Dendritic cell treated with granulocyte-macrophage colony-stimulating factor and Interleukin-4, amounts not matched to agents 40 ng/mL and 50 ng/mL, for 4 days (primary cell): ENCODE results near the gene SYNJ2.

Source experiments
- H3K27ac Mint-ChIP-seq: one replicate; pipeline ENCODE4 v1.8.0; 2022; ENCODE audit warnings: mild to moderate bottlenecking, mixed read lengths
- H3K27me3 Mint-ChIP-seq: one replicate; pipeline ENCODE4 v1.8.0; 2022; ENCODE audit warnings: mild to moderate bottlenecking, mixed read lengths
- H3K36me3 Mint-ChIP-seq: one replicate; pipeline ENCODE4 v1.8.0; 2022; ENCODE audit warnings: low read depth, mixed read lengths
- H3K4me1 Mint-ChIP-seq: one replicate; pipeline ENCODE4 v1.8.0; 2022; ENCODE audit warnings: low read depth, mixed read lengths
- H3K4me3 Mint-ChIP-seq: one replicate; pipeline ENCODE4 v1.8.0; 2022; ENCODE audit warnings: mild to moderate bottlenecking, moderate library complexity, mixed read lengths
- H3K9me3 Mint-ChIP-seq: one replicate; pipeline ENCODE4 v1.8.0; 2022; ENCODE audit warnings: mixed read lengths
- intact Hi-C: fragments of 100-400 bp; cut with micrococcal nuclease; formaldehyde crosslinking; loops from one replicate; pipeline ENCODE4 v1.15.0; 2022

Gene SYNJ2

DNA sequence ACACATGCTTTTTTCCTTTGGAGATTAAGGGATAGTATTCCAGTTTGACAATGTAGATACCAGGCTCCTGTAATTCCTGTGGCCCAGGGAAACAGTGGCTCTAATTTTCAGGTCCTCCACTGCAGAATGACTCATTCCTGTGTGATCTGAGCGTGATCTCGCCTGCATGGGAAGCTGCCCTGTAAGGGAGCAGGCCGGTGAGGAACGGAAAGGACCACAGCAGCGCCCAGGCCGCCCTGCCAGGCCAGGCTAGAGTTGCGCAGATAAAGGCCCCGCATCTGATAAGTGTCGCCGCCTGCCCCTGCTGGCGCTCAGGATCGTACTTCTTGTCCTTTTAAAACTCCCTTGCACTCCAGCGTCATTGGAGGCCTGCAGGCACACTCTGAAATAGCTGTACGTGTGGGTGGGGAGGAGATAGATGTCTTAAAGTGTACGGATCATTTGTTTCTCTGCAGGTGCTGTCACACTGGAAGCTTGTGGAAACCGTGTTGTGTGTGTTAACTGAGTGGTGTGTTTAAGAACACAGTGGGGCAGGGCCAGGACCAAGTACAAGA is 60.7 kb downstream of the SYNJ2 start:
- intact Hi-C loops, result loop anchor here (5.0 kb wide), 1 partner anchor 35 kb away; no protein-coding TSS in a partner anchor
- Mint-ChIP-seq H3K27ac (peak overlapping the region; percentile 68), H3K4me3 (no peak overlapping the region), H3K4me1 (peaks cover 64% of the 10 kb centered on the region), H3K27me3 (peaks cover 21% of the 10 kb centered on the region), H3K9me3 (no peaks in the 10 kb centered on the region), H3K36me3 (peaks cover 41% of the 10 kb centered on the region)

DNA sequence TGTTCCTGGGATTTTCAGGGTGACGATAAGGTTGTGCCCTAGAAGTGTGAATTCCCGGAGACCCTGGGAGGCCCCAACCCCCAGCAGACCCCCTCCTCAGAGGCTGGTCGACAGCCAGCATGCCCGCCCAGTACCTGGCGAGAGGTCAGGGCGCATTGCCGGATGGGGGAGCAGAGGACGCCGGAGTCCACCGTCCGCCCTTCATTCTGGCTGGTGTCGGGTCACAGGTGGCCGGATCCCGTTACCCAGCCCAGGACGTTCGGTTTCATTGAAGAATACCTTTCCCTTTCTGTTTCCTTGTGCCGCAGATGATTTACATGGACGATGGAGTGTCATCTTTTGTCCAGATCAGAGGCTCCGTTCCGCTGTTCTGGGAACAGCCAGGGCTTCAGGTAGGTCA is 61.3 kb downstream of the SYNJ2 start:
- H3K27ac Mint-ChIP-seq, result no peak overlapping the region
- H3K9me3 Mint-ChIP-seq, result no peaks in the 10 kb centered on the region
- intact Hi-C loops, result loop anchor here (5.0 kb wide), 1 partner anchor 36 kb away; no protein-coding TSS in a partner anchor
- H3K4me1 Mint-ChIP-seq, result peaks cover 60% of the 10 kb centered on the region
- H3K4me3 Mint-ChIP-seq, result no peak overlapping the region
- peaks cover 21% of the 10 kb centered on the region for H3K27me3 Mint-ChIP-seq
- H3K36me3 Mint-ChIP-seq, result peaks cover 34% of the 10 kb centered on the region

DNA sequence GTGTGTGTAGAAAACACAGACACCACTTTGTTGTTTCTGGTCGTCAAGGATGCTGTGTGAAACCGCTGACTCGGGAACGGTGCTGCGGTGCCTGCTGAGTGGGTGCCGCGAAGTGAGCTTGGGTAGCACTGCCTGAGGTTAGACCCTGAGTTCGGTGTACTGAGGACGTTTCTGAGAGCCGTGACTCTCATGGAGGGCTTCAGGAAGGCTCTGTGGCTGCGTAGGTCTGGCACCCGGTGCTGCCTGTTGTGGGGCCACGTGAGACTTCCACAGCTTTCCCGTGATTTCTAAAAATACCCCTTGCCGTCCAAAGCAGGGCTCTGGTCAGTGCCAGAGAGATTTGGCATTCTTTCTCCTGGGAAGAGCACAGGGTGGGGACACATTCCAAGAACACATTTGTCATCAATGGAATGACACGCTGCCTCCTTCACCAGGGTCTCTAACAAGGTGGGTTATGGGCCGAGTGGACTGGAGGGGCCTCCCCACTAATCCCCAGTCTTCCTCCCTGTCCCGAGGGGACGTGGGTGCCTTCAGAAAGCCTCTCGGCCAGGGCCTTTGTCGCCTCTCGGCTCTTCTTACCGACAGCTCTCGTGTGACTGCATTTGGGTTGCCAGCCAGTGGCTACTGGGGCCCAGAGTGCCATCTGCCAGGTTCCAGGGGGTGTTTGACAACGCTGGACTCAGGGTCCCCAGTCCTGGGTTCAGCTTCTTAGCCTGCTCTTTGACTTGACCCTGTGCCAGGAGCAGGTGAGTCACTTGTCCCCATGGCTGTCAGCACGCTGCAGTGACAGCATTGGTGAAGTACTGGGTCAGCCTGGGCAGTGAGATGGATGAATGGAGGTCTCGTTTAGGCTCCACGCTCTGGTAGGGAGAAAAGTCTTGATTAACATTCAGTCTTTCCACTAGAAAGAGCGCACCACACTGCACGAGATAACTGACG is 62.2 kb downstream of the SYNJ2 start:
- peaks cover 23% of the 10 kb centered on the region for H3K27me3 Mint-ChIP-seq
- H3K4me3 Mint-ChIP-seq, result no peak overlapping the region
- intact Hi-C loops, result loop anchor here (5.0 kb wide), 1 partner anchor 37 kb away; no protein-coding TSS in a partner anchor
- H3K4me1 Mint-ChIP-seq, result peaks cover 52% of the 10 kb centered on the region
- peak overlapping the region; percentile 31 for H3K27ac Mint-ChIP-seq
- peaks cover 26% of the 10 kb centered on the region for H3K36me3 Mint-ChIP-seq
- H3K9me3 Mint-ChIP-seq, result no peaks in the 10 kb centered on the region

DNA sequence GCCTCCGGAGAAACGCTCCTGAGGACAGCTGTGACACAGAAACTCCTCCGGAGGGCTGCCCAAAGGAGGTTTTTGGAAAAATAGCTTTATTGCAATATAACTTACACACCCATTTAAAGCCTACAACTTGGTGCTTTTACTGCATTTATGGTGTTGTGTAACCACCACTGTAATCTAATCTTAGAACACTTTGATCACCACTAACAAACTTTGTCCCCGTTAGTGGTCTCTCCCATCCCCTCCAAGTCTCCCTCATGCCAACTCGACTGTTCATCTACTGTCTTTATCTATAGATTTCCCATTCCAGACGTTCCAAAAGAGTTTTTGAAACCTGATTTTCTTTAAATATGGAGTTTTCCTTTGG is 62.8 kb downstream of the SYNJ2 start:
- intact Hi-C loops, result loop anchor here (5.0 kb wide), 1 partner anchor 37 kb away; no protein-coding TSS in a partner anchor
- Mint-ChIP-seq H3K9me3 (no peaks in the 10 kb centered on the region), H3K27me3 (peaks cover 23% of the 10 kb centered on the region), H3K4me1 (peaks cover 45% of the 10 kb centered on the region), H3K36me3 (peaks cover 25% of the 10 kb centered on the region), H3K27ac (no peak overlapping the region), H3K4me3 (no peak overlapping the region)

- no peak overlapping the region for H3K27ac Mint-ChIP-seq
- peaks cover 25% of the 10 kb centered on the region for H3K36me3 Mint-ChIP-seq
- H3K4me1 Mint-ChIP-seq, result peaks cover 26% of the 10 kb centered on the region
- H3K4me3 Mint-ChIP-seq, result no peak overlapping the region
- H3K9me3 Mint-ChIP-seq, result no peaks in the 10 kb centered on the region
- H3K27me3 Mint-ChIP-seq, result peaks cover 19% of the 10 kb centered on the region
- intact Hi-C loops, result no loop called here
Observed at GRCh38 chr6:158046201-158047126, 64.8 kb downstream of the SYNJ2 start.

DNA sequence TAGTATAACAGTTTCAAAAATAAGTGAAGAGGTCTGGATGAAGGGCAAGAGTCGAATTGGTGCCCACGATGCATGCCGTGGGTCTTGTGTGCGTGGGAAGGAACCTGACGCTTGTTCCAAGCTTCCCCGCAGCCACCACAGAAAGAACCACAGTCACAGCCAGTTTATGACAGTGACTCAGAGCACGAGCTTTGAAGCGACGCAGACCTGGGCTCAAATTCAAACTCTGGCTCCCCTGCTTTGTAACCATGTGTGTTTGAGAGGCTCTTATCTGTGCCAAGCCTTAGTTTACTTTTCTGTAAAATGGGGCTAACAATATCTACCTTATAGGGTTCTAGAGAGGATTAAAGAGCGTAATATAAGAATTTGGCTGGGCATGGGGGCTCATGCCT is 65.5 kb downstream of the SYNJ2 start:
- Mint-ChIP-seq H3K27me3 (peaks cover 21% of the 10 kb centered on the region), H3K27ac (no peak overlapping the region), H3K4me3 (no peak overlapping the region), H3K9me3 (no peaks in the 10 kb centered on the region), H3K4me1 (peaks cover 21% of the 10 kb centered on the region), H3K36me3 (peaks cover 25% of the 10 kb centered on the region)
- intact Hi-C loops, result no loop called here

- H3K27me3 Mint-ChIP-seq, result peaks cover 22% of the 10 kb centered on the region
- H3K36me3 Mint-ChIP-seq, result peaks cover 25% of the 10 kb centered on the region
- peaks cover 15% of the 10 kb centered on the region for H3K4me1 Mint-ChIP-seq
- H3K9me3 Mint-ChIP-seq, result no peaks in the 10 kb centered on the region
- H3K4me3 Mint-ChIP-seq, result no peak overlapping the region
- H3K27ac Mint-ChIP-seq, result no peak overlapping the region
- intact Hi-C loops, result no loop called here
Observed at GRCh38 chr6:158047563-158048323, 66.1 kb downstream of the SYNJ2 start.

DNA sequence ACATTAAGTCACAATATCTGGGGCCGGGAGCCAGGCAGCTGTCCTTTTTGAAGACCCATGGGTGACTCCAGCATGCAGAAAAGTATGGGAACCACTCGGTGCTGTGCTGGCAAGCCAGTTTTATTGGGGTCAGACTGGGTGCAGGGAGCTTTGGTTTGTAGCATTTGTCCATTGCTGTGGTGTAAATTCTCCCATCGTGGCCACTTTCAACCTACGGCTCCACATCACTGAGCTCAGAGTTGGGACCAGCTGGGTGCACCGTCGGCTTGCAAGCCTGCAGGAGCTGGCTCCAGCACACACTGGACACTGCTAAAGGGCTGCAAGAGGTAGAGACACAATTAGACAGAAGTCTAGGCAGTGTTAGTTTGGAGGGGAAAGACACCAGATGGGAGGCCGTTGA is 66.9 kb downstream of the SYNJ2 start:
- no peak overlapping the region for H3K27ac Mint-ChIP-seq
- H3K4me3 Mint-ChIP-seq, result no peak overlapping the region
- intact Hi-C loops, result no loop called here
- H3K4me1 Mint-ChIP-seq, result peaks cover 14% of the 10 kb centered on the region
- peaks cover 29% of the 10 kb centered on the region for H3K36me3 Mint-ChIP-seq
- no peaks in the 10 kb centered on the region for H3K9me3 Mint-ChIP-seq
- peaks cover 25% of the 10 kb centered on the region for H3K27me3 Mint-ChIP-seq

DNA sequence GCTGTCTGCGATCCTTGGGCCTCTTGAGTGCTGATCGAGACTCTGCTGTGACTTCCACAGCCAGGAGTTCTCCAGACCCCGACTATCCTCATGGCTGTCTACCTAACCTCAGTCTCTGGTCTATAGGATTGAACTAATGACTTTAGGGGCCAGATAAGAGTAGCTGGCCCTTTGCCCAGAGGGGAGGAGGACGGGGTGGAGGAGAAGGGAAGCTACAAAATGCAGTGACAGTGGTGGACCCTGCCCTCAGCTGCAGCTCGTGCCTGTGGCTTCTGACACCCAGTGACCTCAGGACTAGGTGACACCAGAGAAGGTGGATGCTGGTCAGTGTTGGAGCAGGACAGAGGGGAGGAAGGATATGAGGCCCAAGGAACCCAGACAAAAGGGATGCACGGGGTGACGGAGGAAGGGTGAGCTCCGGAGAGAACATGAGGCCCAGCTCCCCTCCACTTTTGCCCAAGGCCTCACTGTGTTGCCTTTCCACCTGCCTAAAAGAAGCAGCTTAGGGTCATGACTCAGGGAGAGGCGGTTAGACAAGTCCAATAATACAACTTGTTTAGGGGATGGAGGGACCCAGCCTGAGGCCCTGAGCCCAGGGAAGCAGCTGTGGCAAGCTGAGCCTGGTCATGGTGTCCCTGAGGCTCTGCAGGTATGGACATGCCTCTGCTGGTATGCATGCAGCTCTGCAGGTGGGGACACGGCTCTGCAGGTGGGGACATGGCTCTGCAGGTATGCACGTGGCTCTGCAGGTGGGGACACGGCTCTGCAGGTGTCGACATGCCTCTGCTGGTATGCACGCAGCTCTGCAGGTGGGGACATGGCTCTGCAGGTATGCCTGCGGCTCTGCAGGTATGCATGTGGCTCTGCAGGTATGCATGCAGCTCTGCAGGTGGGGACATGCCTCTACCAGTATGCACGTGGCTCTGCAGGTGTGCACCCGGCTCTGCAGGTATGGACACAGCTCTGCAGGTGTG is 67.7 kb downstream of the SYNJ2 start:
- peaks cover 14% of the 10 kb centered on the region for H3K4me1 Mint-ChIP-seq
- no peak overlapping the region for H3K4me3 Mint-ChIP-seq
- no peaks in the 10 kb centered on the region for H3K9me3 Mint-ChIP-seq
- peaks cover 24% of the 10 kb centered on the region for H3K36me3 Mint-ChIP-seq
- H3K27me3 Mint-ChIP-seq, result peaks cover 28% of the 10 kb centered on the region
- intact Hi-C loops, result no loop called here
- H3K27ac Mint-ChIP-seq, result no peak overlapping the region

- Mint-ChIP-seq H3K9me3 (no peaks in the 10 kb centered on the region), H3K4me1 (peaks cover 17% of the 10 kb centered on the region), H3K27me3 (peaks cover 32% of the 10 kb centered on the region), H3K36me3 (peaks cover 20% of the 10 kb centered on the region), H3K27ac (no peak overlapping the region), H3K4me3 (no peak overlapping the region)
- intact Hi-C loops, result no loop called here
Observed at GRCh38 chr6:158050107-158050735, 68.6 kb downstream of the SYNJ2 start.

- Mint-ChIP-seq H3K36me3 (peaks cover 14% of the 10 kb centered on the region), H3K27me3 (peaks cover 32% of the 10 kb centered on the region), H3K4me1 (peaks cover 11% of the 10 kb centered on the region), H3K4me3 (no peak overlapping the region), H3K27ac (no peak overlapping the region), H3K9me3 (no peaks in the 10 kb centered on the region)
- intact Hi-C loops, result no loop called here
Observed at GRCh38 chr6:158050955-158051354, 69.3 kb downstream of the SYNJ2 start.

GRCh38 chr6:158051968-158052367 is 70.3 kb downstream of the SYNJ2 start:
- Mint-ChIP-seq H3K27me3 (peaks cover 35% of the 10 kb centered on the region), H3K4me3 (no peak overlapping the region), H3K27ac (no peak overlapping the region), H3K9me3 (no peaks in the 10 kb centered on the region), H3K4me1 (peaks cover 17% of the 10 kb centered on the region), H3K36me3 (peaks cover 10% of the 10 kb centered on the region)
- intact Hi-C loops, result no loop called here
